Astrocyte of the cerebellum (primary cell): ENCODE measurements around the gene CNTNAP2.
"Not testable (repeated sequence)": the region's sequence is repeated elsewhere in the genome, so short reads cannot be mapped to it uniquely, and the experiment has no call there.

Experiments used
- DNase-seq: peaks from one replicate; pipeline ENCODE4 v3.0.0-alpha.2; 2011; ENCODE audit warnings: low read depth
- H3K4me3 ChIP-seq: 2 replicates; pipeline ENCODE4 v1.5.1; 2011; ENCODE audit warnings: mild to moderate bottlenecking, low read depth, low read length, moderate library complexity
- in situ Hi-C: cut with HindIII; loops from 2 replicates; pipeline ENCODE4 v1.10.0; 2017; ENCODE audit warnings: low sequenced_read_pairs
- TF ChIP-seq, protein P1 (sequence below): IDR thresholded peaks from 2 replicates; pipeline ENCODE4 v1.5.1; 2012; ENCODE audit warnings: low read length, low read depth, moderate library complexity, mild to moderate bottlenecking; ENCODE audit errors: missing control alignments

The CNTNAP2 gene

DNA sequence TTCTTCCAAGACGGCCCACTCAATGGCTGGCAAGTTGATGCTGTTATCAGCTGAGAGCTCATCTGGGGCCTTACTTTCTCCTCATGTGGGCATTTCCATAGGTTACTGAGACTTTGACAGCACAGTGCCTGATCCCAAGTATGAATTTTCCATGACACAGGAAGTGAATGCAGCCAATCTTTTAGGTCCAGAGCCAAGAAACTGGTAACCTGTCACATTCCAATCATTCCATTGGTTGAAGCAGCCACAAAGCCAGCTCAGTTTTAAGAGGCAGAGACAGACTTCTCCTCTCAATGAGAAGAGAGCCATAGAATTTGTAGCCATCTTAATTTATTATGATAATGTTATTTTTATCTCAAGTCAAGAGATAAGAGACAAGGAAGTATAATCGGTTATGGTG, 775.5 kb downstream of the CNTNAP2 start:
- no peak overlapping the region for H3K4me3 ChIP-seq
- peak; percentile 5 for DNase-seq
- TF ChIP-seq, protein P1, sequence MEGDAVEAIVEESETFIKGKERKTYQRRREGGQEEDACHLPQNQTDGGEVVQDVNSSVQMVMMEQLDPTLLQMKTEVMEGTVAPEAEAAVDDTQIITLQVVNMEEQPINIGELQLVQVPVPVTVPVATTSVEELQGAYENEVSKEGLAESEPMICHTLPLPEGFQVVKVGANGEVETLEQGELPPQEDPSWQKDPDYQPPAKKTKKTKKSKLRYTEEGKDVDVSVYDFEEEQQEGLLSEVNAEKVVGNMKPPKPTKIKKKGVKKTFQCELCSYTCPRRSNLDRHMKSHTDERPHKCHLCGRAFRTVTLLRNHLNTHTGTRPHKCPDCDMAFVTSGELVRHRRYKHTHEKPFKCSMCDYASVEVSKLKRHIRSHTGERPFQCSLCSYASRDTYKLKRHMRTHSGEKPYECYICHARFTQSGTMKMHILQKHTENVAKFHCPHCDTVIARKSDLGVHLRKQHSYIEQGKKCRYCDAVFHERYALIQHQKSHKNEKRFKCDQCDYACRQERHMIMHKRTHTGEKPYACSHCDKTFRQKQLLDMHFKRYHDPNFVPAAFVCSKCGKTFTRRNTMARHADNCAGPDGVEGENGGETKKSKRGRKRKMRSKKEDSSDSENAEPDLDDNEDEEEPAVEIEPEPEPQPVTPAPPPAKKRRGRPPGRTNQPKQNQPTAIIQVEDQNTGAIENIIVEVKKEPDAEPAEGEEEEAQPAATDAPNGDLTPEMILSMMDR: no peak
- in situ Hi-C loops: no loop called here

DNA sequence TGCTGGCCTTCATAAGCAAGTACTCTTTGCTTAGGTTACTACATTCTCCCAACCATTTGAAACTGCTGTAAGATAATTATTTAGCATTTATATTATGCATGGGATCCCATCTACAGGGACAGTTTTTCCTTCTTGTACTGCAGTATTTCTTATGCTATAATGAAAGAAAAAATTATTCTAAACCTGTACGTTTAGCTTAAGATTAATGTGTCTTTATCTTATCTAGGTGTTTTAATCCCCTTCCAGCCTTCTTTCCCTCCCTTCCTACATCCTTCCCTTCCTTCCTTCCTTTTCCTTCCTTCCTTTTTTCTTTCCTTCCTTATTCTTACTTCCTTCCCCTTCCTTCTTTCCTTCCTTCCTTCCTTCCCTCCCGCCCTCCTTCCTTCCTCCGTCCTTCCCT, 778.3 kb downstream of the CNTNAP2 start:
- TF ChIP-seq, protein P1: no peak
- DNase-seq: no peak
- in situ Hi-C loops: no loop called here
- no peak overlapping the region for H3K4me3 ChIP-seq

DNA sequence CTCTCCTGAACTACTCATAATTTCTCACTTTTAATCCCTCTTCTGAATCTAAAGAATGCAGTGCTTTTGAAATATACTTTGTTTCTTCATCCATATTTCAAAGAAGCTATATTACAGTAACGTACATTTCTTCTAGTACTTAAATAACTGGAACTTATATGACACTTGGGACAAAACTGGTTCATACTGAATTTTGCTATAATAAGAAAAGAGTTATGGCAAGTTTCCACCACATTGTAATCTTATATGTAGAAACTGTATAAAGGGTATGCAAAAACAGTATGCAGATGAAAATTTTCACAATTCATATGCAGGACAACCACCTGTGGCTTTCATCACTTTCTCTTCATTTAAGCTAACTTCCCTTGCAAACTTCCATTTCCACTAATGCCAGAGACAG, 785.7 kb downstream of the CNTNAP2 start:
- no peak for DNase-seq
- TF ChIP-seq, protein P1: no peak
- in situ Hi-C loops: no loop called here
- H3K4me3 ChIP-seq: no peak overlapping the region

DNA sequence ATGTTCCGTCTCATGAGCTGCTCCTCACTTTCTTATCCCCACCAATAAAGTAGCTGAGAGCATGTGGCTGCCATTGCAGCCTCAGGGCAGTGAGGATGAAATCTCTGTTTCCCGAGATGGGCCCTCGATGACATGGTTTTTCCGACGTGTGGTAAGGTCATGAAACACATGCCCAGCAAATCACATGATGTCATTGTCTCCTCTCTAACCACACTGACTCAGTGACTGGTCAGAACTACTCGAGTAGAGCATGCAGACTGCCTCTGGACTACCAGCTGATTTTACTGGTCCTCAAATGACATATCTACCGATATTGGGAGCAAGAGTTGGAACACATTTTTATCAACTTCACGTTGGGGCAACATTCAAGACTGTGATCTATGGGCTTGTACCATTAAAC, 786.1 kb downstream of the CNTNAP2 start:
- in situ Hi-C loops: no loop called here
- no peak for DNase-seq
- TF ChIP-seq, protein P1: no peak
- no peak overlapping the region for H3K4me3 ChIP-seq

DNA sequence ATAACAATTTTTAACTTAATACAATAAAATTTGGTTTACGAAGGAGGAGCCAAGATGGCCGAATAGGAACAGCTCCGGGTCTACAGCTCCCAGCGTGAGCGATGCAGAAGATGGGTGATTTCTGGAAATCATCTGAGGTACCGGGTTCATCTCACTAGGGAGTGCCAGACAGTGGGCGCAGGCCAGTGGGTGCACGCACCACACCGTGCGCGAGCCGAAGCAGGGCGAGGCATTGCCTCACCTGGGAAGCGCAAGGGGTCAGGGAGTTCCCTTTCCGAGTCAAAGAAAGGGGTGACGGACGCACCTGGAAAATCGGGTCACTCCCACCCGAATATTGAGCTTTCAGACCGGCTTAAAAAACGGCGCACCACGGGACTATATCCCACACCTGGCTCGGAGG, 789.1 kb downstream of the CNTNAP2 start:
- H3K4me3 ChIP-seq, in situ Hi-C loops, DNase-seq: not testable (repeated sequence)

DNA sequence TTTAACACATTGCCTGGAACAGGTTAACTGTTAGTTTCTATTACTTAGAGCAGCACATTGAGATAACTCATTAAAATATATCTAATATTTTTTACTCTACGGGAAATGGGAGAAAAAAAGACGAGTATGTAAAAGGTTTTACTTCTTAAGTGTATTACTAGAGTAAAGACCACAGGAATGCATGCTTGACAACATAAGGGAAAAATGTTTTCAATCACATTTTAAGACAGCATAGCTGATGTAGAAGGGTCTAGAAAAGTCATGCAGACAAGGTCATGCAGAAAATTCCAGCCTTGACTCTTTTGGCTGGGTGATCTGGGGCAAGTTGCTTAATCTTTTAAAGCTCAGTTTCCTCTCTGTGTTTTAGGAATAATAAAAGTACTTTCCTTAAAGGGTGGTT, 806.2 kb downstream of the CNTNAP2 start:
- no peak for DNase-seq
- in situ Hi-C loops: no loop called here
- TF ChIP-seq, protein P1: no peak
- no peak overlapping the region for H3K4me3 ChIP-seq

DNA sequence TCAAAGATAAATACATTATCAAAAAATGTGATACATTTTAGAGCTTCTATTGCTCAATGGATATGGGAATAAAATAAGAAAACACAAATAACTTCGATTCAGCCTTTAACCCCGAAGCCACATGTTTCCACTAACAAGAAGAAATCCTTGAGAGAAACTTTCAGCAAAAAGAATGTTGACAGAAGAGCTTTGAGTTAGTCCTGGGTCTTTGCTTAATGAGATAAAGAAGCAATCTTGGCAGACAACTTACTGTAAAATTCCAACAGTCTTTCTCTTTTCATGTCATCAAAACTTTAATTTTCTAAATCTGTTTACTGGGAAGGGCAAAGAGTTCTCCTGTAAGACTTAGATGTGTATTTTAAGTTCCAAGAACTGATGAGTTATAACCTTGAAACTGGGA, 810.2 kb downstream of the CNTNAP2 start:
- no peak overlapping the region for H3K4me3 ChIP-seq
- DNase-seq: no peak
- TF ChIP-seq, protein P1: no peak
- in situ Hi-C loops: no loop called here
